ENCODE measurements around the gene RRP1B. TPM values are rescaled to one million over a fixed set of nuclear protein-coding genes. Genes with fewer than 3 reads are reported as not detected.
A peak's percentile ranks its signal among the peaks of the same experiment; 100 is the strongest.

RRP1B gene
- total RNA-seq, 1 donor from 2014 or later = 34.6 TPM

- no peak for TF ChIP-seq CTCF (IDR thresholded peaks at IDR 0.05; ENCODE audit: unreplicated experiment)
- no peak for DNase-seq (ENCODE audit: low spot score in 2 of 2, unreplicated experiment in 2 of 2)
- peaks cover 9% of the 10 kb centered on the region for H3K4me1 Mint-ChIP-seq
These were observed 75.5 kb downstream of the RRP1B start for GRCh38 chr21:43734928-43735229.

GRCh38 chr21:43735236-43736091 lies 76.1 kb downstream of the RRP1B start:
- Mint-ChIP-seq H3K27ac (no peak overlapping the region), H3K36me3 (peaks cover 3% of the 10 kb centered on the region), H3K9me3 (no peaks in the 10 kb centered on the region), H3K27me3 (ENCODE audit: low read depth) (no peaks in the 10 kb centered on the region), H3K4me1 (peaks cover 11% of the 10 kb centered on the region), H3K4me3 (no peak overlapping the region)
- DNase-seq (ENCODE audit: low spot score in 2 of 2, unreplicated experiment in 2 of 2) = no peak
- TF ChIP-seq CTCF (IDR thresholded peaks at IDR 0.05; ENCODE audit: unreplicated experiment) = no peak

More at GRCh38 chr21:43734928-43735229, 75.5 kb downstream of the RRP1B start:
- Mint-ChIP-seq H3K4me3 (no peak overlapping the region), H3K27ac (no peak overlapping the region), H3K9me3 (no peaks in the 10 kb centered on the region), H3K36me3 (peaks cover 3% of the 10 kb centered on the region), H3K27me3 (ENCODE audit: low read depth) (no peaks in the 10 kb centered on the region)

DNA sequence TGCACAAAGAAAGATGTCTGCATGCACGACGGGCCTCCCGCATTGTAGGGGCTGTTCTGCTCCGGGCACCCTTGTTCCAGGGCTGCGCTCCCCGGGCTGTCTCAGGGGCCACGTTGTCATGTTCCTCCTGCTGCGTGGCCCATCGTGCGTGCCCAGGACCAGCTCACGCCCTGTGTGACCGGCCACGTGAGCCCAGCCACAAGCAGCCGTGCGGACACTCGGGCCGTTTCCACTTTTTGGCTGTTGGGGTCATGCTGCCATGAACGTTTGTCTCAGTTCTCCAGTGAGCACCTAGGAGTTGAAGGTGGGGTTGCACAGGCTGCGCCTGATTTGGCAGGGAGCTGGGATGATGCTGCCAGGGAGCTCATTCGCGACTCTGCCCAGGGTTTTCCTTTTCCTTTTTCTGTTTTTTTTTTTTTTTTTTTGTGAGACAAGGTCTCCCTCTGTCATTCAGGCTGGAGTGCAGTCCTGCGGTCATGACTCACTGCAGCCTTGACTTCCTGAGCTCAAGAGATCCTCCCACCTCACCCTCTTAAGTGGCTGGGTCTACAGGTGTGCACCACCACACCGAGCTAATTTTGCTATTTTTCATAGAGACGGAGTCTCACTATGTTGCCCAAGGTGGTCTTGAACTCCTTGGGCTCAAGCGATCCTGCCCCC lies 77.0 kb downstream of the RRP1B start:
- no peaks in the 10 kb centered on the region for H3K9me3 Mint-ChIP-seq
- H3K27ac Mint-ChIP-seq = no peak overlapping the region
- no peak for DNase-seq (ENCODE audit: low spot score in 2 of 2, unreplicated experiment in 2 of 2)
- no peaks in the 10 kb centered on the region for H3K27me3 Mint-ChIP-seq (ENCODE audit: low read depth)
- TF ChIP-seq CTCF (IDR thresholded peaks at IDR 0.05; ENCODE audit: unreplicated experiment) = no peak
- H3K4me1 Mint-ChIP-seq = peaks cover 16% of the 10 kb centered on the region
- no peak overlapping the region for H3K4me3 Mint-ChIP-seq
- peaks cover 3% of the 10 kb centered on the region for H3K36me3 Mint-ChIP-seq

DNA sequence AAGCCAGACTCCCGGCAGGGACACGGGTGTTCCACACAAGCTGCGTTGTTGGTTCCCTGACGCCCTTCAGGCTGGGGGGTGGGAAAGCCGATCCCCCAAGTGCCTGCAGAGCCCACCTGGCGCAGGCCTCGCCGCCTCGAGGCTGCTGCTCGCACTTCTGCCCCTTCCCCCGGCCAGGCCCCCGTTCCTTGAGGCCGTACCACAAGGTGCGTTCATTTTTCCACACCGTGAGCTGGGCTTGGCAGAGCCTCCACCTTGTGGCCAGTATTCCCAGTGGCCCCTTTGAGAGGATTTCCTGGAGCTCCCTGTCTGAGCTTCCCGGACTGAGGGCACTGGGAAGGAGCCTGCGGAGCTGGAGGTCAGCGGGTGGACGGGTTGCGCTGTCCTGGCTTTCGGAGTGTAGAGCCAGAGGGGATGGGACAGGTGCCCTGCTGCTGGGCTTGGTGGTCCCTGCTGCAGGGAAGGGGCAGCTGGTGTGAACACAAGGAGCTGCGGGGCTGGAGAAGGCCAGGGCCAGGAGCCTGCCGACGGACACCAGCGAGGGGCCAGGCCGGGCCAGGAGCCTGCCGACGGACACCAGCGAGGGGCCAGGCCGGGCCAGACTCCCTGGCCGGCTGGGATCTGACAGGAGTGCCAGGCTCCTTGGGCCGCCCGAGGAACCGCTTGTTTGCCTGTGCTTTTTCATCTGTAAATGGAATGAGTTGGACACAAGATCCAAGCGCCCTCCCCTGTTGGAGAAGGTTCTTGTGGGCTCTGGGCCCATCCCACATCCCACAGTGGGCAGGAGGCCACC lies 78.0 kb downstream of the RRP1B start:
- Mint-ChIP-seq H3K36me3 (peaks cover 3% of the 10 kb centered on the region), H3K27ac (no peak overlapping the region), H3K4me1 (peaks cover 19% of the 10 kb centered on the region), H3K9me3 (no peaks in the 10 kb centered on the region), H3K27me3 (ENCODE audit: low read depth) (no peaks in the 10 kb centered on the region), H3K4me3 (no peak overlapping the region)
- TF ChIP-seq CTCF (IDR thresholded peaks at IDR 0.05; ENCODE audit: unreplicated experiment) = no peak
- no peak for DNase-seq (ENCODE audit: low spot score in 2 of 2, unreplicated experiment in 2 of 2)

GRCh38 chr21:43739621-43740435 lies 80.5 kb downstream of the RRP1B start:
- no peak for DNase-seq (ENCODE audit: low spot score in 2 of 2, unreplicated experiment in 2 of 2)
- Mint-ChIP-seq H3K4me1 (peaks cover 12% of the 10 kb centered on the region), H3K36me3 (peaks cover 6% of the 10 kb centered on the region), H3K4me3 (no peak overlapping the region), H3K27me3 (ENCODE audit: low read depth) (no peaks in the 10 kb centered on the region), H3K27ac (peak overlapping the region; percentile 97), H3K9me3 (no peaks in the 10 kb centered on the region)
- TF ChIP-seq CTCF (IDR thresholded peaks at IDR 0.05; ENCODE audit: unreplicated experiment) = no peak

All from mesothelial cell of epicardium (in vitro differentiated cells).